ENCODE measurements around the gene LENEP.

Gene LENEP

GRCh38 chr1:154945962-154946850 is 47.2 kb upstream of the LENEP start:
- no peak for TF ChIP-seq CTCF (IDR thresholded peaks at IDR 0.05; ENCODE audit: insufficient read depth, low read length, missing control alignments)
- H3K4me3 ChIP-seq (ENCODE audit: low read depth, low read length): no peak overlapping the region
- POLR2A ChIA-PET: interaction anchor here (0.6 to 0.9 kb wide), 3 partner anchors 24 to 983 kb away, joined by 3 to 4 read pairs (median 4); partner anchors contain the start of genes SHC1 and SLC39A1
- CTCF ChIA-PET: interaction anchor here (0.7 to 2.6 kb wide), 6 partner anchors 11 to 277 kb away, joined by 3 to 11 read pairs (median 4); partner anchors contain the start of genes LENEP, PMVK and PYGO2
- DNase-seq (ENCODE audit: low read depth, low spot score): no peak

- H3K4me3 ChIP-seq (ENCODE audit: low read depth, low read length): no peak overlapping the region
- no peak for DNase-seq (ENCODE audit: low read depth, low spot score)
- CTCF ChIA-PET: interaction anchor here (1.2 kb wide), 1 partner anchor 51 kb away, joined by 4 read pairs; no protein-coding TSS in a partner anchor
- POLR2A ChIA-PET: no interaction called here
- no peak for TF ChIP-seq CTCF (IDR thresholded peaks at IDR 0.05; ENCODE audit: insufficient read depth, low read length, missing control alignments)
Observed at GRCh38 chr1:154948079-154948478, 45.3 kb upstream of the LENEP start.

- CTCF ChIA-PET: interaction anchor here (1.0 to 5.5 kb wide), 8 partner anchors 10 to 392 kb away, joined by 3 to 70 read pairs (median 6); partner anchors contain the start of genes LENEP, PMVK and PYGO2
- no peak for DNase-seq (ENCODE audit: low read depth, low spot score)
- no peak overlapping the region for H3K4me3 ChIP-seq (ENCODE audit: low read depth, low read length)
- POLR2A ChIA-PET: interaction anchor here (0.5 to 1.5 kb wide), 2 partner anchors 15 to 22 kb away, joined by 3 read pairs; partner anchors contain the start of gene PMVK
- no peak for TF ChIP-seq CTCF (IDR thresholded peaks at IDR 0.05; ENCODE audit: insufficient read depth, low read length, missing control alignments)
Observed at GRCh38 chr1:154951901-154952657, 41.3 kb upstream of the LENEP start.

DNA sequence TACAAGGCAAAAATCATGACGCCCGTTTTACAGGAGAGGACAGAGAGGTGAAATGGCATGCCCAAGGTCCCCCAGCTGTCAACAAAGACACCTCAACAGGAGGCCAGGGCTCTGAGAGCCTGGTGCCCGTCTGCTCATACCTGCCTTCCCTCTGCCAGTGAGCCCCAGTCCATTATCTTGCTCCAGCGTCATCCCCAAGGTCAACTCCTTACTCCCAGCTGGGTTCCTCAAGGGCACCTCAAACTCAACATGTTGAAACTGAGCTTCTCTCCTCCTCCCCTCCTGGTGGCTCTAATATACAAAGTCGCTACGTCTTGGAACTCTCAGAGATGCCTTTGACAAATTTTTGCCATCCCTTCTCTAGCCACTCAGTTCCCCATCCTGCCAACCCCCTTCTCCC is 40.7 kb upstream of the LENEP start:
- POLR2A ChIA-PET: interaction anchor here (0.5 kb wide), 1 partner anchor 21 kb away, joined by 3 read pairs; no protein-coding TSS in a partner anchor
- DNase-seq (ENCODE audit: low read depth, low spot score): no peak
- H3K4me3 ChIP-seq (ENCODE audit: low read depth, low read length): no peak overlapping the region
- CTCF ChIA-PET: interaction anchor here (1.0 to 5.5 kb wide), 7 partner anchors 9 to 393 kb away, joined by 3 to 70 read pairs (median 6); partner anchors contain the start of genes LENEP, PMVK and PYGO2
- TF ChIP-seq CTCF (IDR thresholded peaks at IDR 0.05; ENCODE audit: insufficient read depth, low read length, missing control alignments): no peak

DNA sequence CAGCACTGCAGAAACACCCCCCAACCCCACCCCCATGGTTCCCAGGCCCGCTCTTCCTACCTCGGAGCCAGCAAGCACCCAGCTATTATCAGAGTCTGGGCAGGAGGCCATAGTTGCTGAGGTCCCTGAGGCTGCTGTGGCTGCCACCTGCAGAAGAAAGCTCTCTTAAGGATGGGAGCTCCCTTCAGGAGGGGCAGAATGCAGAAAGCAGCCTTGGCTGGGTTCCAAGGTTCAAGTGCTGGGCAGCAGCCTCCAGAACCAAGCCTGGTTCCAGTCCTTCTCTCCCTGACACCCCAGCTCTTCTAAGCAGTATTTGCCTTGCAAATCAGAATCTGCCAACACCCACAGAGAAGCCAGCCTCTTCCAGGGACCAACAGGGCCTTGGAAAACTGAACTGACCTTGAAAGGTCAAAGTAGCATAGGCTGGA is 39.8 kb upstream of the LENEP start:
- no peak for TF ChIP-seq CTCF (IDR thresholded peaks at IDR 0.05; ENCODE audit: insufficient read depth, low read length, missing control alignments)
- ChIA-PET POLR2A (no interaction called here), CTCF (interaction anchor here (1.4 to 5.5 kb wide), 8 partner anchors 8 to 394 kb away, joined by 3 to 70 read pairs (median 15); partner anchors contain the start of genes LENEP and PYGO2)
- no peak overlapping the region for H3K4me3 ChIP-seq (ENCODE audit: low read depth, low read length)
- no peak for DNase-seq (ENCODE audit: low read depth, low spot score)
